ENCODE measurements around the gene ASXL3. TPM values are rescaled to one million over a fixed set of nuclear protein-coding genes. Genes with fewer than 3 reads are reported as not detected.

ASXL3 gene
- total RNA-seq, 2 donors from 2014 or later = 2.2 to 7.3 TPM

DNA sequence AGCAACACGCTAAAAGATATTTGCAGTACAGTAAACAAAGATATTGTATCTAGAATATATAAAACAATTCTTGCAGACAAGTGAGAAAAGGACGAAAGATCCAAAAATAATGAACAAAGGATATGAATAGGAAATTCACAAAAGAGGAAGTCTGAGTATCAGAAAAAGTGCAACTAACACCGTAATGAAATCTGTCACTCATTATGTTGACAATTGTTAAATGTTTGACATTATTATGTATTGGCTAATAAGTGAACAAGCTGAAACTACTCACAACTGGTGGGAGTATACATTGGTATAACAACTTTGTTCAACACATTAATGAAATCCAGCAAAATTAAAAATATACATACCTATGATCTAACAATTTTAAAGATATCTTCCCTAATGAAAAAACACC is 36.7 kb upstream of the ASXL3 start:
- H3K36me3 ChIP-seq = no peaks in the 10 kb centered on the region
- TF ChIP-seq, protein P1, sequence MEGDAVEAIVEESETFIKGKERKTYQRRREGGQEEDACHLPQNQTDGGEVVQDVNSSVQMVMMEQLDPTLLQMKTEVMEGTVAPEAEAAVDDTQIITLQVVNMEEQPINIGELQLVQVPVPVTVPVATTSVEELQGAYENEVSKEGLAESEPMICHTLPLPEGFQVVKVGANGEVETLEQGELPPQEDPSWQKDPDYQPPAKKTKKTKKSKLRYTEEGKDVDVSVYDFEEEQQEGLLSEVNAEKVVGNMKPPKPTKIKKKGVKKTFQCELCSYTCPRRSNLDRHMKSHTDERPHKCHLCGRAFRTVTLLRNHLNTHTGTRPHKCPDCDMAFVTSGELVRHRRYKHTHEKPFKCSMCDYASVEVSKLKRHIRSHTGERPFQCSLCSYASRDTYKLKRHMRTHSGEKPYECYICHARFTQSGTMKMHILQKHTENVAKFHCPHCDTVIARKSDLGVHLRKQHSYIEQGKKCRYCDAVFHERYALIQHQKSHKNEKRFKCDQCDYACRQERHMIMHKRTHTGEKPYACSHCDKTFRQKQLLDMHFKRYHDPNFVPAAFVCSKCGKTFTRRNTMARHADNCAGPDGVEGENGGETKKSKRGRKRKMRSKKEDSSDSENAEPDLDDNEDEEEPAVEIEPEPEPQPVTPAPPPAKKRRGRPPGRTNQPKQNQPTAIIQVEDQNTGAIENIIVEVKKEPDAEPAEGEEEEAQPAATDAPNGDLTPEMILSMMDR (IDR thresholded peaks at IDR 0.05) = no peak
- DNase-seq (ENCODE audit: low spot score) = no peak
- H3K4me1 ChIP-seq (ENCODE audit: control insufficient read depth in 1 of 2, low read depth in 2 of 2) = no peaks in the 10 kb centered on the region
- no peak for ATAC-seq (ENCODE audit: insufficient number of reproducible peaks, low FRiP score, low read depth)
- H3K27ac ChIP-seq = no peak overlapping the region
- H3K4me3 ChIP-seq = no peak overlapping the region
- H3K9me3 ChIP-seq = no peaks in the 10 kb centered on the region
- H3K27me3 ChIP-seq (replicated peaks; ENCODE audit: insufficient read depth) = no peaks in the 10 kb centered on the region

DNA sequence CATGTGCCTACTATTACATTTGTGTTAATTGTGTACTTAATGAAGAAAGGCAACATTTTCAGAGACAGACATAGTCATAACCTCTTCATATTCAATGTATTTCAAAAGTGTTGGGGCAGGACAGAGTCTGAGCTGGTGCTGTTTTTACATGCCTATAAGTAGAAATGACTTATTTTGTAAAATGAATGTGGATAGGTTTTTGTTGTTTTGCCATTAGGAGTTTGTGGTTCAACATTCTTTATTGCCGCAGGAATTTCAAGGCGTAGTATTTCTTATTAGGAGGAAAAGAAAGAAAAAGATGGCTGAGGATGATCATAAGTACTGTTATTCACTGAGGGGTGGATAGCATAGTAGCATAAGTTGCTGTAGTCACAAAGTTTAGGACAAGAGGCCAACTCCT is 21.2 kb upstream of the ASXL3 start:
- DNase-seq (ENCODE audit: low spot score) = no peak
- Histone ChIP-seq H3K27me3 (replicated peaks; ENCODE audit: insufficient read depth) (no peaks in the 10 kb centered on the region), H3K4me3 (no peak overlapping the region), H3K9me3 (no peaks in the 10 kb centered on the region), H3K27ac (no peak overlapping the region), H3K4me1 (ENCODE audit: control insufficient read depth in 1 of 2, low read depth in 2 of 2) (no peaks in the 10 kb centered on the region), H3K36me3 (no peaks in the 10 kb centered on the region)
- TF ChIP-seq, protein P1 (IDR thresholded peaks at IDR 0.05) = no peak
- no peak for ATAC-seq (ENCODE audit: insufficient number of reproducible peaks, low FRiP score, low read depth)

DNA sequence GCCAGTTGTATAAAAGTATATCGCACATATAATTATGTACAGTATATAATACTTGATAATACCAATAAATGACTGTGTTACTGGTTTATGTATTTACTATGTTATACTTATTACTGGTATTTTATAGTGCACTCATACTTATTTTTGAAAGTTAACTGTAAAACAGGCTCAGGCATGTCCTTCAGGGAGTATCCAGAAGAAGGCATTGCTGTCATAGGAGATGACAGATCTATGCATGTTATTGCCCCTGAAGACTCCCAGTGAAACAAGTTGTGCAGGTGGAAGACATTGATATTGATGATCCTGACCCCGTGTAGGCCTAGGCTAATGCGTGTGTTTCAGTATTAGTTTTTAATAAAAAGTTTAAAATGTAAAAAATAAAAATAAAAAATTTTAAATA is 20.3 kb upstream of the ASXL3 start:
- Histone ChIP-seq H3K27ac (no peak overlapping the region), H3K36me3 (no peaks in the 10 kb centered on the region), H3K4me3 (no peak overlapping the region), H3K4me1 (ENCODE audit: control insufficient read depth in 1 of 2, low read depth in 2 of 2) (peaks cover 0 to under 1% of the 10 kb centered on the region in 2 donors), H3K9me3 (no peaks in the 10 kb centered on the region), H3K27me3 (replicated peaks; ENCODE audit: insufficient read depth) (no peaks in the 10 kb centered on the region)
- TF ChIP-seq, protein P1 (IDR thresholded peaks at IDR 0.05) = no peak
- no peak for DNase-seq (ENCODE audit: low spot score)
- no peak for ATAC-seq (ENCODE audit: insufficient number of reproducible peaks, low FRiP score, low read depth)

DNA sequence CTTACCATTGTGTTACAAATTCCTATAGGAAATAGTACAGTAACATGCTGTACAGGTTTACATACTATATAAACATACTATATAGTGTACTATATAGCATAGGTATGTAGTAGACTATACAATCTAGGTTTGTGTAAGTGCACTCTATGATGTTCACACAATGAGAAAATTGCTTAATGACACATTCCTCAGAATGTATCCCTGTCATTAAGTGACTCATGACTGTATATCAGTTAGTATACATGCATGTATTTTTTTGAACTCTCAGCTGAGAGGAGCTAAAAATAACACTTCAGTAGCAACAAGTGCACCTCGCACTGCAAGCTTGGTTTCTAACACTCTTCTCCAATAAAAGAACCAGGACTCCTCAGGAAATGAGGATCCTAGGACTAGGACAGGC is 19.5 kb upstream of the ASXL3 start:
- Histone ChIP-seq H3K27me3 (replicated peaks; ENCODE audit: insufficient read depth) (no peaks in the 10 kb centered on the region), H3K36me3 (no peaks in the 10 kb centered on the region), H3K4me1 (ENCODE audit: control insufficient read depth in 1 of 2, low read depth in 2 of 2) (peaks cover 0 to 5% of the 10 kb centered on the region in 2 donors), H3K4me3 (no peak overlapping the region), H3K9me3 (no peaks in the 10 kb centered on the region), H3K27ac (no peak overlapping the region)
- DNase-seq (ENCODE audit: low spot score) = no peak
- TF ChIP-seq, protein P1 (IDR thresholded peaks at IDR 0.05) = no peak
- ATAC-seq (ENCODE audit: insufficient number of reproducible peaks, low FRiP score, low read depth) = no peak

DNA sequence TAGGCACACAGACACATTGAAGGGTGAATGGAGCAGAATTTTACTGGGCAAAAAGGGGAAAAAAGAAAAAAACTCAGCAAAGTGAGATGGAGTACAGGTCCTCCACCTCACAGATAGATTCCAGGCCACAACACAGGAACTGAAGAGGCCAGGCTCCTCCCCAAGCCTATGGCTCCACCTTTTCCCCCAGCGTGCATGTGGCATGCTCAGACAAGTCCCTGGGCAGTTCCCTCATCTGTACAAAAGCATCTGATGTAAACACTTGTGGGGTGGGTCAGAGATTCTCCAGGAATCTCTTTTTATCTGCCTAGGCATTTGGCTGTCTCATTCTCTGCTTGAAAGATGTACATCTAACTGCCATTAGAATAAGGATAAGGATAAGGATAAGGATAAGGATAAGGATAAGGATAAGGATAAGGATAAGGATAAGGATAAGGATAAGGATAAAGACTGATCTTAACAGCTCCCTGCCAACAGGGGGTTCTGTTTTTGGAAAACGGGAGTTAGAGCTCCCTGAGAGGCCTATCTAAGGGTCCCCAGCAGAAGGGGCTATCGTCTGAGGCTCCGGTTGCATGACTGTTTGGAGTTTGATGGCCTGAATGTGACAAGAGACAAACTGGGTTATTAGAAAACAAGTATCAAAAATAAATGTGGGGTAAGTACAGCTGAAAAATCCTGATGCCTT is 17.2 kb upstream of the ASXL3 start:
- DNase-seq (ENCODE audit: low spot score) (no peak), ATAC-seq (ENCODE audit: insufficient number of reproducible peaks, low FRiP score, low read depth) (no peak)
- Histone ChIP-seq H3K27me3 (replicated peaks; ENCODE audit: insufficient read depth) (no peaks in the 10 kb centered on the region), H3K4me1 (ENCODE audit: control insufficient read depth in 1 of 2, low read depth in 2 of 2) (peaks cover 0 to 5% of the 10 kb centered on the region in 2 donors), H3K4me3 (no peak overlapping the region), H3K27ac (no peak overlapping the region), H3K36me3 (no peaks in the 10 kb centered on the region), H3K9me3 (no peaks in the 10 kb centered on the region)
- TF ChIP-seq, protein P1 (IDR thresholded peaks at IDR 0.05) = no peak
